Measurements from ENCODE around the gene HES6. TPM values are rescaled to one million over a fixed set of nuclear protein-coding genes. Genes with fewer than 3 reads are reported as not detected.

HES6 gene
- total RNA-seq, 6 donors from 2014 or later = 5.2 to 15.8 (median 9.4) TPM

GRCh38 chr2:238267884-238268680 lies 28.2 kb upstream of the HES6 start:
- H3K4me3 ChIP-seq = no peak overlapping the region
- H3K36me3 ChIP-seq = peaks cover 14 to 79% (median 49%) of the 10 kb centered on the region in 4 donors
- ATAC-seq (ENCODE audit: low FRiP score in 2 of 2) = no peak
- no peak overlapping the region for H3K27ac ChIP-seq
- no peaks in the 10 kb centered on the region for H3K9me3 ChIP-seq
- H3K4me1 ChIP-seq = peaks cover 16 to 20% (median 18%) of the 10 kb centered on the region in 4 donors
- 91 to 99% methylated on average over 11 to 18 of the region's 20 CpGs for WGBS, 2 donors
- H3K27me3 ChIP-seq = no peaks in the 10 kb centered on the region
- TF ChIP-seq POLR2AphosphoS5 (IDR thresholded peaks at IDR 0.05) (no peak), POLR2A (IDR thresholded peaks at IDR 0.05) (no peak), CTCF (IDR thresholded peaks at IDR 0.05) (no peak), EP300 (IDR thresholded peaks at IDR 0.05) (no peak)
- no peak for DNase-seq

- H3K36me3 ChIP-seq = peaks cover 14 to 78% (median 43%) of the 10 kb centered on the region in 4 donors
These were observed 27.5 kb upstream of the HES6 start for GRCh38 chr2:238267341-238267710.

GRCh38 chr2:238265605-238266004 lies 25.8 kb upstream of the HES6 start:
- DNase-seq (no peak), ATAC-seq (ENCODE audit: low FRiP score in 2 of 2) (no peak)
- no peaks in the 10 kb centered on the region for H3K9me3 ChIP-seq
- H3K4me1 ChIP-seq = peaks cover 30 to 38% (median 32%) of the 10 kb centered on the region in 4 donors
- H3K27me3 ChIP-seq = no peaks in the 10 kb centered on the region
- H3K36me3 ChIP-seq = peaks cover 7 to 79% (median 37%) of the 10 kb centered on the region in 4 donors
- WGBS, 2 donors = 93 to 94% methylated on average over 11 of the region's 11 CpGs
- peak overlapping the region in 1 of 4 donors; percentile 78 for H3K27ac ChIP-seq
- no peak for TF ChIP-seq POLR2AphosphoS5 (IDR thresholded peaks at IDR 0.05)
- TF ChIP-seq POLR2A (IDR thresholded peaks at IDR 0.05) = no peak
- no peak overlapping the region for H3K4me3 ChIP-seq

More at GRCh38 chr2:238267341-238267710, 27.5 kb upstream of the HES6 start:
- no peak for DNase-seq
- Histone ChIP-seq H3K9me3 (no peaks in the 10 kb centered on the region), H3K4me3 (no peak overlapping the region), H3K27me3 (no peaks in the 10 kb centered on the region), H3K27ac (no peak overlapping the region), H3K4me1 (peaks cover 23 to 26% (median 24%) of the 10 kb centered on the region in 4 donors)
- TF ChIP-seq EP300 (IDR thresholded peaks at IDR 0.05) (no peak), POLR2A (IDR thresholded peaks at IDR 0.05) (no peak), POLR2AphosphoS5 (IDR thresholded peaks at IDR 0.05) (no peak), CTCF (IDR thresholded peaks at IDR 0.05) (no peak)
- 95 to 100% methylated on average over 1 of the region's 1 CpG for WGBS, 2 donors
- ATAC-seq (ENCODE audit: low FRiP score in 2 of 2) = no peak

GRCh38 chr2:238264072-238264460 lies 24.2 kb upstream of the HES6 start:
- ATAC-seq (ENCODE audit: low FRiP score in 2 of 2) = peak in 1 of 2 donors; percentile 19

More at GRCh38 chr2:238264072-238264460, 24.2 kb upstream of the HES6 start:
- DNase-seq = no peak
- no peaks in the 10 kb centered on the region for H3K9me3 ChIP-seq
- TF ChIP-seq CTCF (IDR thresholded peaks at IDR 0.05) = no peak
- no peak for TF ChIP-seq POLR2AphosphoS5 (IDR thresholded peaks at IDR 0.05)
- H3K27me3 ChIP-seq = no peaks in the 10 kb centered on the region
- no peak overlapping the region for H3K4me3 ChIP-seq
- H3K27ac ChIP-seq = peak overlapping the region; percentile 31 to 78 (median 59)
- H3K36me3 ChIP-seq = peaks cover 7 to 80% (median 37%) of the 10 kb centered on the region in 4 donors
- H3K4me1 ChIP-seq = peaks cover 30 to 41% (median 32%) of the 10 kb centered on the region in 4 donors
- WGBS, 2 donors = 83 to 88% methylated on average over 3 to 4 of the region's 4 CpGs

Data from upper lobe of left lung (tissue), 6 donors.